DMS 273 (cell line): Measurements from ENCODE around the gene IL20RA.
A peak's percentile ranks its signal among the peaks of the same experiment; 100 is the strongest.
"Not testable (repeated sequence)": the region's sequence is repeated elsewhere in the genome, so short reads cannot be mapped to it uniquely, and the experiment has no call there.

Experiments used
- DNase-seq: peaks from one replicate; lab custom pipeline; 2025; ENCODE audit not compliant: unreplicated experiment; lab: John Stamatoyannopoulos, UW

Gene IL20RA

GRCh38 chr6:137044366-137045221 is at the start of gene IL20RA:
TSS of gene IL20RA (minus strand) at chr6:137044965. CDS start at chr6:137044728, 237 bp downstream.
- peak; percentile 72 for DNase-seq

DNA sequence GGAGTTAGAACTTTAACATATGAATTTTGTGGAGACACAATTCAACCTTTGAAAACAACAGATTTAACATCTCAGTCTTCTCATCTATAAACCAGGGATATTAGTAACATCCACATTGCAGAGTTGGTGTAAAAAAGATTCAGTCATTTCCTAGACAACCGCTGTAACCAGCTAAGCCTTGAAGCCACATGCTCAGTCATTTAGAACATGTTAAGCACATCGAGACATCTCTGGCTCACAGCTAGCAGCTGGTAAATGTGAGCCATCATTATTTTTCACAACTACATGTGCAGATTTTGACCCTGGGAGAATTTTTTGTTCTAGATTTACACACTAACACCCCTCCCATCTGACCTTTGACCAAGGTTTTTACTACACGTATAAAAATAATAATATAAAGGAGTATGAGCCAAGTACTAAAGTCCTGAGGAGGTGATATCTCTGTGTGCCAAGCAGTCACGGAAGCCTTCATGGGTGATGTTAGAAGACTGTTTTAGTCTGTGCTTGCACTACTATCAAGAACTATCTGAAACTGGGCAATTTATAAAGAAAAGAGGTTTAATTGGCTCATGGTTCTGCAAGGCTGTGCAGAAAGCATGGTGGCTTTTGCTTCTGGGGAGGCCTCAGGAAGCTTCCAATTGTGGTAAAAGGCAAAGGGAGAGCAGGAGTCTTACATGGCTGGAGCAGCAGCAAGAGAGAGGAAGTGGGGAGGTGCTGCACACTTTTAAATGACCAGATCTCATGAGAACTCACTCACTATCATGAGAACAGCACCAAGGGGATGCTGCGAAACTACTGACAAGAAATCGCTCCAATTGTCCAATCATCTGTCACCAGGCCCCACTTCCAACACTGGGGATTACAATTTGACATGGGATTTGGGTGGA is 48.7 kb upstream of the IL20RA start:
- no peak for DNase-seq

GRCh38 chr6:137092018-137092417 is 47.3 kb upstream of the IL20RA start:
- DNase-seq = no peak

DNA sequence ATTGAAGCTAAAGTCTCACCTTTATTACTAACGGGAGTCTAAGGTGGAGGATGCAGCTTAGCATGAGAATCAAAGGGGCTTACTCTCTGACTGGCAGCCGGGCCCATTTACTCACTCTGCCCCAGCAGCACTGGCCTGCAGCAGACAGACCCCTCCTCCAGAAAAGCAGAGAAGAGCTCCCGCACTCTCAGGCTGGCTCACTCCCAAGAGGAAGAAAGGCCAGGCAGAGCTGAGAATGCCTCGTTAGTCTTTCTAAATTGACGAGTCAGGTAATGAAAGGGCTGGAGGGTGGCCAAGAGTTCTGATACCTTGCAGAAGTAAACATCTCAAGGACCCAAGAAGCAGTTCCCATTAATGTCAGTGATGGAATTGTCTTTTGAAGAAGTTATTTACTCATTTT is 44.5 kb upstream of the IL20RA start:
- peak; percentile 15 for DNase-seq

- no peak for DNase-seq
Observed at GRCh38 chr6:137087902-137088301, 43.1 kb upstream of the IL20RA start.

DNA sequence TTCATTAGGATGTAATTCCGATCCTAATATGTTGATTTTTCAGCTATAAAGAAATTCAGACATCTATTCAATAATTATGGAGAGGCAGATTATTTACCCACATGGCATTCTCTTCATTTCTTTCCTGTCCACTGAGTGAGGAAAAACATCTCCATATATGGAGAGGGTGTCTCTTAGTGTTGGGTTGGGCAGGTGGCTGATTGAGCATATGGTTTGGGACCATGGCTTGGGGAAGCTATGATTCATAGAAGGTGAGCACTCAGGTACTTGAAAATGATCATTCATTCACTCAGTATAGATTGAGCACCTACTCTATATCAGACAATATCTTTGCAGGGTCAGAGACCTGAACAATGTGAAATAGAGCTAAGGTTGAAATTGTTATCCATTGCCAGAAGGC is 41.3 kb upstream of the IL20RA start:
- DNase-seq = peak; percentile 39

- no peak for DNase-seq
Observed at GRCh38 chr6:137084865-137085617, 40.3 kb upstream of the IL20RA start.

- DNase-seq = no peak
Observed at GRCh38 chr6:137084090-137084489, 39.3 kb upstream of the IL20RA start.

GRCh38 chr6:137081997-137082396 is 37.2 kb upstream of the IL20RA start:
- no peak for DNase-seq

GRCh38 chr6:137080711-137081110 is 35.9 kb upstream of the IL20RA start:
- DNase-seq = no peak

GRCh38 chr6:137076277-137077068 is 31.7 kb upstream of the IL20RA start:
- DNase-seq = peak; percentile 92

DNA sequence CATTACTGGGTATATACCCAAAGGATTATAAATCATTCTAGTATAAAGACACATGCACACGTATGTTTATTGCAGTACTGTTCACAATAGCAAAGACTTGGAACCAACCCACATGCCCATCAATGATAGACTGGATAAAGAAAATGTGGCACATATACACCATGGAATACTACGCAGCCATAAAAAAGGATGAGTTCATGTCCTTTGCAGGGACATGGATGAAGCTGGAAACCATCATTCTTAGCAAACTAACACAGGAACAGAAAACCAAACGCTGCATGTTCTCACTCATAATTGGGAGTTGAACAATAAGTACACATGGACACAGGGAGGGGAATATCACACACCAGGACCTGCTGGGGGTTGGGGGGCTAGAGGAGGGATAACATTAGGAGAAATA is 31.0 kb upstream of the IL20RA start:
- DNase-seq = not testable (repeated sequence)

DNA sequence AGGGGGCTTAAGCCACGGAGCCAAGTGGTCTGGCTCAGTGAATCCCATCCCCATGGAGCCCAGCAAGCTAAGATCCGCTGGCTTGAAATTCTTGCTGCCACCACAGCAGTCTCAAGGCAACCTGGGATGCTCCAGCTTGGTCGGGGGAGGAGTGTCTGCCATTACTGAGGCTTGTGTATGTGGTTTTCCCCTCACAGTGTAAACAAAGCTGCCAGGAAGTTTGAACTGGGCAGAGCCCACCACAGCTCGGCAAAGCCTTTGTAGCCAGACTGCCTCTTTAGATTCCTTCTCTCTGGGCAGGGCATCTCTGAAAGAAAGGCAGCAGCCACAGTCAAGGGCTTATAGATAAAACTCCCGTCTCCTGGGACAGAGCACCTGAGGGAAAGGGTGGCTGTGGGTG is 25.5 kb upstream of the IL20RA start:
- DNase-seq = no peak

DNA sequence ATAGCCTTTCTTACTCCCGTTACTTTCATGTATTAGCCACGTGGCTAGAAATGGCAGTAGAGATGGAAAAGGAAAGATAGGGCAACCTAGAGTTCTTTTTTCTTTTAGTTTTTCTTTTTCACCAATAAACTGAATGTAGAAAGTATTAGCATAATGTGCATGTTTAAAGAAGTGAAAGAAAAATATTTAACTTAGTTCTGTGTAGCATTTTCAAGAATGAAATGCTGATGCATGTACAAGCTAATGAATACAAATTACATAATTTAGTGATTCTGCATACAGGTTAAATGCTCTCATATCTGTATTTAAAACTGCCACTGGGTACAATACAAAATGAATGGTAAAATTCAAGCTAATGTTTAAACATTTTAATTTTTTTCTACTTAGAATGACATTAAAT is 22.6 kb upstream of the IL20RA start:
- no peak for DNase-seq

- no peak for DNase-seq
Observed at GRCh38 chr6:137058037-137058436, 13.3 kb upstream of the IL20RA start.

DNA sequence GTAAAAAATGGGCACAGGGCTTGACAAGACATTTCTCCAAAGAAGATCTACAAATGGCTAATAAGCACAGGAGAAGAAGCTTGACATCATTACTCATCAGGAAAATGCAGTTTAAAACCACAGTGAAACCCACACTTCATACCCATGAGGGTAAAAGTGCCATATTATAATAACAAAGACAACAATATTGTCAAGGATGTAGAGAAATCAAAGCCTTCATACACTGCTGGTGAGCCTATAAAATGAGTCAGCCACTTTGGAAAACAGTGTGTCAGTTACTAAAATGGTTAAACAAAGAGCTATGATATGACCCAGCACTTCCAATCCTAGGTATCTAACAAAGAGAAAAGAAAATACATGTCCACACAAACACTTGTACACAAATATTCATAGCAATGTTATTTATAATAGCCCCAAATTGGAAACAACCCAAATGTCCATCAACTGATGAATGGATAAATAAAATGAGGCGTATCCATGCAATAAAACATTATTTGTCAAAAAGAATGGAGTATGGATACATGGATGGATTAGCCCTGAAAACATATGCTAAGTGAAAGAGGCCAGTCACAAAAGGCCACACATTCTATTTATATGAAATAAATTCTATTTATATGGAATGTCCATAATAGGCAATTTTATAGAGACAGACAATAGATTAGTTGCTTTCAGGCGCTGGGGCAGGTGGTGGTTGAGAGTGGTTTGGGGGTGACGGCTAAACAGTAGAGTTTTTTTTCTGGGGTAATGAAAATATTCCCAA is 11.5 kb upstream of the IL20RA start:
- no peak for DNase-seq

DNA sequence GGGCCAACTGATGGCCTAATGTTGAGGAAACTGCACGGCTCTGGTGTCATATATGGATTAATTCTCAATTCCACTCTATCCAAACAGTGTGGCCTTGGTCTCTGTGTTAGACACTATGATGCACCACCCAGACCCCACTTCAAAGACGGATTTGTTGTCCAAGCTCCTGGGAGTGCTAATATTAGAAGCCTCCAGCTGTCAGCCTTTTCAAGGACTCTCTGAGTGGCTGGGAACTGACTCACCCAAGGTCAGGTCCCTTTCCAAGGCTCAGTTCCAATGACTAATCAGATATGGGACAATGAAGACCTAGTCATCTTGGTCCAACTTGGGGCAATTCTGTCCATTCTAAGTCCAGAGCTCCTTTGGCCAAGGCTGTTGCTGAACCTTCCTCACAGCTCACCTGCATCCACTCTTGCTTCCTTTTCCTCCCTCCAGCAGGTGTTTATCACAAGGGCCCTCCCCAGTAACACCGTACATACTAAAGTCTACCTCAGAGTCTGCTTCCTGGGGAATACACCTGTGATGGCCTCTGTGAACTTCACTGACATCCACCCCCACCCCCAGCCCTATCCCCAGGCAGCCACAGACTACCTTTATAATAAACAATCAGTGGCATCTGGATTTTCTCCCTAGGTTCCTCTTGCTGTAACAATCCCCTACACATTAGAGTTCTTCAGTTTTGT is 7.2 kb upstream of the IL20RA start:
- DNase-seq = peak; percentile 29

GRCh38 chr6:137049095-137049494 is 4.3 kb upstream of the IL20RA start:
- DNase-seq = peak; percentile 55

- no peak for DNase-seq
Observed at GRCh38 chr6:137046871-137047412, 2.2 kb upstream of the IL20RA start.
